DOHH2 (cell line): ENCODE measurements around the gene PCBP3.

Experiments
- EZH2phosphoT487 ChIP-seq: fragments of 200-600 bp; sonication (generic); IDR thresholded peaks from 2 replicates; pipeline ENCODE4 v1.6.1; 2017; ENCODE audit warnings: borderline replicate concordance, mild to moderate bottlenecking, antibody characterized with exemption, low read length, moderate library complexity, mixed read lengths
- TF ChIP-seq, protein P1 (sequence below): fragments of 200-600 bp; sonication (generic); IDR thresholded peaks from one replicate; pipeline ENCODE4 v1.5.1; 2014; ENCODE audit warnings: antibody characterized with exemption, mild to moderate bottlenecking, low read depth, low read length; ENCODE audit not compliant: poor library complexity, severe bottlenecking

DNA sequence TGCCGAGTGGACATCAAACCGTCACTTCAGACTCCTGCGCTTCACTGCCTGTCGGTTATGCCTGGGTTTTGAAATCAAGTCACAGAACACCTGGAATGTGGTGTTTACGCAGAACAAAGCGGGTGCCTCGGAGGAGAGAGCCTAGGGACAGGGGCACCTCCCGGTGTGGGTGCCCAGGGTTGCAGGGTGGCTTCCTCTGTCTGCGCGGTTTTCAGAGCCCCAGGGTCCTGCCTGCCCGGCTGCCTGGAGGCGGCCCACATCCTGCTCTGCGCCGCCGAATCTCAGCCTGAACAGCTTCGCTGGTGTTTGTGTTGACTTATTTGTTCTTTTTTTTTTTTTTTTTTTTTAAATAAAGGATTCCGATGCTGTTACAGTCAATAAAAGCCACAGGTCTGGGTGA lies 224.6 kb downstream of the PCBP3 start:
- no peak for TF ChIP-seq EZH2phosphoT487
- TF ChIP-seq, protein P1, sequence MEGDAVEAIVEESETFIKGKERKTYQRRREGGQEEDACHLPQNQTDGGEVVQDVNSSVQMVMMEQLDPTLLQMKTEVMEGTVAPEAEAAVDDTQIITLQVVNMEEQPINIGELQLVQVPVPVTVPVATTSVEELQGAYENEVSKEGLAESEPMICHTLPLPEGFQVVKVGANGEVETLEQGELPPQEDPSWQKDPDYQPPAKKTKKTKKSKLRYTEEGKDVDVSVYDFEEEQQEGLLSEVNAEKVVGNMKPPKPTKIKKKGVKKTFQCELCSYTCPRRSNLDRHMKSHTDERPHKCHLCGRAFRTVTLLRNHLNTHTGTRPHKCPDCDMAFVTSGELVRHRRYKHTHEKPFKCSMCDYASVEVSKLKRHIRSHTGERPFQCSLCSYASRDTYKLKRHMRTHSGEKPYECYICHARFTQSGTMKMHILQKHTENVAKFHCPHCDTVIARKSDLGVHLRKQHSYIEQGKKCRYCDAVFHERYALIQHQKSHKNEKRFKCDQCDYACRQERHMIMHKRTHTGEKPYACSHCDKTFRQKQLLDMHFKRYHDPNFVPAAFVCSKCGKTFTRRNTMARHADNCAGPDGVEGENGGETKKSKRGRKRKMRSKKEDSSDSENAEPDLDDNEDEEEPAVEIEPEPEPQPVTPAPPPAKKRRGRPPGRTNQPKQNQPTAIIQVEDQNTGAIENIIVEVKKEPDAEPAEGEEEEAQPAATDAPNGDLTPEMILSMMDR, result no peak
